Breast epithelium (tissue), 4 donors: ENCODE results near the gene RHBG. TPM values are rescaled to one million over a fixed set of nuclear protein-coding genes. Genes with fewer than 3 reads are reported as not detected.

ENCODE experiments used
- DNase-seq, 2 donors: peaks; one replicate each; pipeline ENCODE4 v3.0.0-alpha.2; 2019; ENCODE audit warnings: low spot score in 2 of 2
- H3K27ac ChIP-seq, 2 donors: fragments of 200-600 bp; sonication (generic) in 1 of 2; one replicate each; pipeline ENCODE4 v1.5.1; 2016 to 2019; ENCODE audit warnings: mild to moderate bottlenecking in 1 of 2
- H3K27me3 ChIP-seq, 2 donors: fragments of 200-600 bp; sonication (generic) in 1 of 2; one replicate each; pipeline versions ENCODE4 v1.5.1 to v1.6.0; 2017 to 2019; ENCODE audit warnings: control low read depth in 1 of 2, mild to moderate bottlenecking in 1 of 2
- H3K36me3 ChIP-seq: fragments of 200-600 bp; one replicate; pipeline ENCODE4 v1.5.1; 2019
- H3K4me1 ChIP-seq, 2 donors: fragments of 200-600 bp; sonication (generic); one replicate each; pipeline ENCODE4 v1.5.1; 2016 to 2019; ENCODE audit warnings: control low read depth in 1 of 2
- H3K4me3 ChIP-seq, 3 donors: fragments of 200-600 bp; sonication (generic); 1 replicate in 2 of 3; 2 replicates in 1 of 3; pipeline ENCODE4 v1.5.1; 2016 to 2019; ENCODE audit warnings: mild to moderate bottlenecking in 3 of 3, moderate library complexity in 2 of 3
- H3K9me3 ChIP-seq, 2 donors: fragments of 200-600 bp; sonication (generic) in 1 of 2; one replicate each; pipeline ENCODE4 v1.5.1; 2016 to 2019; ENCODE audit warnings: control low read depth in 1 of 2
- POLR2A ChIP-seq: fragments of 450-650 bp; IDR thresholded peaks from one replicate; pipeline ENCODE4 v1.6.1; 2016; ENCODE audit warnings: antibody characterized with exemption, mild to moderate bottlenecking, moderate library complexity
- POLR2AphosphoS5 ChIP-seq, 3 donors: sonication (generic); formaldehyde crosslinking; IDR thresholded peaks; one replicate each; pipeline ENCODE4 v1.6.1; 2017; ENCODE audit warnings: antibody characterized with exemption in 3 of 3
- intact Hi-C: fragments of 100-400 bp; cut with DNase I; formaldehyde crosslinking; loops from one replicate; pipeline ENCODE4 v1.15.1; 2023; ENCODE audit warnings: low total_unique reads
- total RNA-seq, 3 donors: library from RNA; depleted of rRNA; stranded (reverse); fragments of >200 nt; gene quantifications; one replicate each; pipeline ENCODE4 v1.1.0, GENCODE V29; 2016
- TF ChIP-seq, protein P1 (sequence below), 3 donors: fragments of 450-650 bp; IDR thresholded peaks; one replicate each; pipeline ENCODE4 v1.5.1; 2016 to 2017; ENCODE audit warnings: antibody characterized with exemption in 3 of 3, mild to moderate bottlenecking in 3 of 3, moderate library complexity in 3 of 3

RHBG gene
- total RNA-seq, 3 donors from 2014 or later = not detected

DNA sequence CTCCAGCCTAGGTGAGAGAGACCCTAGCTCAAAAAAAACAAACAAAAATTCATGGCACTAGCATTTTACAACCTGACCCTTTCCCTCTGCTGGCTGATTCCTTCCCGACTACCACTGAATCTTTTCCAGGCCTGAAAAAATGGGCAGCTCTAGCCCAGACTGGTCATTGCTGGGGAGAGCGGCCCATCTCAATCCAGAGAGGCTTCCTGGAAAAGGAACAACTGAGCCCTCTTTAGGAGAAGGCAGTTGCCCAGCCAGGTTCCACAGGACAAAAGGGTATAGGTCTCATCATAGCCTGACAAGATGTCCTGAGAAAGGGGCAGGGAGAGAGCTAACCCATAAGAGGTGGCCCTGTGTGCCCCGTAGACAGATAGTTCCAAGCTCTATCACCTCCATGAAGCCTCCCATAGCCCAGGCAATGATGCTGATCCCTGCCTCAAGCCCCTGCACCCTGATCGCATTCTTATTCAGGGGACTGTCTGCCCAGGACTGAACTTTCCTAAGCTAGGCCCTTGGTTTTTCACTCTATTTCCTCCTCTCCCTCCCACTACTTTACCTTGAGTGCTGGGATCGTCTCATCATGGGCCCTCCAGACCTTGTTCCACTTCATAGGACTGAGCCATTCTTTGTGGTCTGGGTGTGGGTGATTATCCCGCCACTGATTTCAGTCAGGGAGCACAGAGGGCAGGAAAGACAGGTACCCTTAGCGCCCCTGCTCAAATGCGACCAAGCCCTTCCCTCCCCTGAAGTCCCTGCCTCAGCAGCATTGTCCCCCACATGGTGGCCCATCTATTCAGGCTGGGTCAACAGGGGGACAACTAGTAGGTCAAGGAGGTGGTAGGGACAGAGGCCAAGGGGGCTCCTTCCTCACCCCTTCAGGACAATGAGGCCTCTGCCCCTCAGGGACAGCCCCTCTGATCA lies 18.2 kb downstream of the RHBG start:
- TF ChIP-seq, protein P1, sequence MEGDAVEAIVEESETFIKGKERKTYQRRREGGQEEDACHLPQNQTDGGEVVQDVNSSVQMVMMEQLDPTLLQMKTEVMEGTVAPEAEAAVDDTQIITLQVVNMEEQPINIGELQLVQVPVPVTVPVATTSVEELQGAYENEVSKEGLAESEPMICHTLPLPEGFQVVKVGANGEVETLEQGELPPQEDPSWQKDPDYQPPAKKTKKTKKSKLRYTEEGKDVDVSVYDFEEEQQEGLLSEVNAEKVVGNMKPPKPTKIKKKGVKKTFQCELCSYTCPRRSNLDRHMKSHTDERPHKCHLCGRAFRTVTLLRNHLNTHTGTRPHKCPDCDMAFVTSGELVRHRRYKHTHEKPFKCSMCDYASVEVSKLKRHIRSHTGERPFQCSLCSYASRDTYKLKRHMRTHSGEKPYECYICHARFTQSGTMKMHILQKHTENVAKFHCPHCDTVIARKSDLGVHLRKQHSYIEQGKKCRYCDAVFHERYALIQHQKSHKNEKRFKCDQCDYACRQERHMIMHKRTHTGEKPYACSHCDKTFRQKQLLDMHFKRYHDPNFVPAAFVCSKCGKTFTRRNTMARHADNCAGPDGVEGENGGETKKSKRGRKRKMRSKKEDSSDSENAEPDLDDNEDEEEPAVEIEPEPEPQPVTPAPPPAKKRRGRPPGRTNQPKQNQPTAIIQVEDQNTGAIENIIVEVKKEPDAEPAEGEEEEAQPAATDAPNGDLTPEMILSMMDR (IDR thresholded peaks at IDR 0.05) = no peak
- TF ChIP-seq POLR2A (no peak), POLR2AphosphoS5 (IDR thresholded peaks at IDR 0.05) (no peak)
- H3K27me3 ChIP-seq = peaks cover 0 to 28% of the 10 kb centered on the region in 2 donors

DNA sequence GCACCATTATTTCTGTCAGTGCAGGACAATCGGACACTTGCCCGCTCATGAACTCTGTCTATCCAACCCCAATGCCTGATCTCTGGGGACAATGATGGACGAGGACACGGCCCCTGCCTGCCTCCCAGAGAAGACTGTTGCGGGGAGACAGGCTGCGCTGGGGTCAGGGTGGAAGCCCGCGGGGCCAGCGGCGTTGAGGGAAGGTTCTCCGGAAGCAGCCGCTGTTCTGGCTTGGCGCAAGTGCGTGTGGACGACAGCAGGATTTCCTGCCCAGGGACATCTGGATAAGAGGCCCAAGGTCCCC lies 18.8 kb downstream of the RHBG start:
- Histone ChIP-seq H3K27me3 (peaks cover 0 to 28% of the 10 kb centered on the region in 2 donors), H3K4me3 (peak overlapping the region in 2 of 3 donors; percentile 39 to 64)
- TF ChIP-seq, protein P1 (IDR thresholded peaks at IDR 0.05) = no peak
- TF ChIP-seq POLR2A = no peak

More for the DNA sequence above, 18.2 kb downstream of the RHBG start:
- intact Hi-C loops = loop anchor here (10.0 kb wide), 1 partner anchor 58 kb away; no protein-coding TSS in a partner anchor
- Histone ChIP-seq H3K9me3 (no peaks in the 10 kb centered on the region), H3K4me3 (no peak overlapping the region), H3K36me3 (no peaks in the 10 kb centered on the region), H3K27ac (no peak overlapping the region), H3K4me1 (no peaks in the 10 kb centered on the region)
- DNase-seq = no peak

DNA sequence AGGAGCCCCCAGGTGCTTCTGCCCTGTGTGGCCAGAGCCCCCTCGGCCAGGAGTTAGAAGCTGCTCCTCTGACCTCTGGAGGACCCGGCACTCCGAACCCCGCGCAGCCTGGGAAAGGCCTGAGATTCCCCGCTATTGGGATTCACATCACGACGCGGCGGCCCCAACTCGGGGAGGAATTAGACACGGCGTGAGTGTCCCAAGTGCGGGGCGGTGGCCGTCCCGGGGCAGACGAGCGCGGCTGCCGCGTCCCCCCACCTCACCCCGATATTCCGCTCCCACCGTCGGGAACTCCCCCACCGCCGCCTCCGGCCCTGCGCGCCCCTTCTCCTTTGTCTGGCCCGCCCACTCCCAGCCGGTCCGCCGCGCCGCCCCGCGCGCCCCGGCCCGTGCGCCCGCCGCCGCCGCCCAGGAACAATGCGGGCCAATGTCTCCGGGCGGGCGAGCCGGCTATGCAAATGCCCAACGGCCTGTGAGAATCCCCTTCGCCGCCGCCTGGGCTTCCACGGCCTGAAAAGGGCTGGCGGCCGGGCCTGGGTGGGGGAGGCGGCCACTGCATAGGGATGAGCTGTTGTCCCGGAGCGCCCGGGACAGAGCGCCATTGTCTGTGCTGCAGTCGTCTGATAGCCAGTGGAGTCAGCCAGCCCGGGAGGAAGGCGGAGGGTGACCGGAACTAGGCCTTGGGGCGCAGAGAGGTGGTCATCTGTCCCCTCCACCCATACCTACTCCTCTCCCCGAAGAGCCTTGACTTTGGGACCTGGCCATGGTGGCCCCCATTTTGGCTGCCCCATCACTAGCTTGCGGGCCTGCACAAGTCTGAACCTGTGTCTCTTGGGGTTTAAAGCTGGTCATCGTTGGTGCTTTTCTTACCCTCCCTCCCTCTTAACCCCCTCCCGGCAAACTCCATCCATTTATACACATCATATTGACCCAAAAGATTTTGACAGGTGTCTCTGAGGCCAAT lies 19.4 kb downstream of the RHBG start:
- intact Hi-C loops = loop anchor here (10.0 kb wide), 1 partner anchor 56 kb away; no protein-coding TSS in a partner anchor
- Histone ChIP-seq H3K4me1 (no peaks in the 10 kb centered on the region), H3K9me3 (no peaks in the 10 kb centered on the region), H3K27ac (no peak overlapping the region), H3K36me3 (no peaks in the 10 kb centered on the region), H3K27me3 (peaks cover 0 to 28% of the 10 kb centered on the region in 2 donors), H3K4me3 (peak overlapping the region in 2 of 3 donors; percentile 39 to 64)
- DNase-seq = no peak
- TF ChIP-seq, protein P1 (IDR thresholded peaks at IDR 0.05) = no peak
- TF ChIP-seq POLR2A = no peak
- no peak for TF ChIP-seq POLR2AphosphoS5 (IDR thresholded peaks at IDR 0.05)

More for the DNA sequence above, 18.8 kb downstream of the RHBG start:
- Histone ChIP-seq H3K4me1 (no peaks in the 10 kb centered on the region), H3K9me3 (no peaks in the 10 kb centered on the region), H3K36me3 (no peaks in the 10 kb centered on the region), H3K27ac (no peak overlapping the region)
- DNase-seq = no peak
- intact Hi-C loops = loop anchor here (10.0 kb wide), 1 partner anchor 57 kb away; no protein-coding TSS in a partner anchor

DNA sequence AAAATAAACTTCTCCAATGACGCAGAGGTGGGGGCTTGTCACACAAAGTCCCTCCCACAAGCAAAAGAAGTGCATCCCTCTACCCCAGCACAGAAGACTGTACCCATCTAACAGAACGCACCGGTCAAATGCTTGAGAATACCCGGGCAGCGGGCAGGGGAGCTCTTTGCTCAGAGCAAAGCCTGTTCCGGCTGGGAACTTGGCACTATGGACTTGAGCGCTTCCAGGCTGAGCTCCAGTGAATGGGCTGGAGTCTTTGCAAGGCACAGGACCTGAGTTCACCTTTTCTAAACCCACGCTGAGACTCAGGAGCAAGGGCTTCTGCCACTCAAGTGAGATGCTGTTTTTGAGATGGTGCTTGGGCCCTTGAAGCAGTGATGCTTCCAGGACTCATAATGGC lies 20.3 kb downstream of the RHBG start:
- no peaks in the 10 kb centered on the region for H3K36me3 ChIP-seq
- H3K27ac ChIP-seq = no peak overlapping the region
- intact Hi-C loops = loop anchor here (10.0 kb wide), 1 partner anchor 55 kb away; no protein-coding TSS in a partner anchor
- H3K4me3 ChIP-seq = no peak overlapping the region
- TF ChIP-seq POLR2A (no peak), POLR2AphosphoS5 (IDR thresholded peaks at IDR 0.05) (no peak)
- TF ChIP-seq, protein P1 (IDR thresholded peaks at IDR 0.05) = no peak
- no peaks in the 10 kb centered on the region for H3K9me3 ChIP-seq
- no peaks in the 10 kb centered on the region for H3K4me1 ChIP-seq
- peaks cover 0 to 28% of the 10 kb centered on the region in 2 donors for H3K27me3 ChIP-seq
- no peak for DNase-seq
